Measurements from ENCODE around the gene CTNNBIP1.

GRCh38 chr1:9909234-9910046 lies 629 bp downstream of the CTNNBIP1 start:
- no peak for TF ChIP-seq CTCF (IDR thresholded peaks at IDR 0.05; ENCODE audit: borderline replicate concordance, extremely low read depth, low read length, poor library complexity, severe bottlenecking)
- no peak for TF ChIP-seq EZH2 (IDR thresholded peaks at IDR 0.05; ENCODE audit: borderline replicate concordance, low read depth, low read length, severe bottlenecking)
